ENCODE results near the gene THSD7B.

DNA sequence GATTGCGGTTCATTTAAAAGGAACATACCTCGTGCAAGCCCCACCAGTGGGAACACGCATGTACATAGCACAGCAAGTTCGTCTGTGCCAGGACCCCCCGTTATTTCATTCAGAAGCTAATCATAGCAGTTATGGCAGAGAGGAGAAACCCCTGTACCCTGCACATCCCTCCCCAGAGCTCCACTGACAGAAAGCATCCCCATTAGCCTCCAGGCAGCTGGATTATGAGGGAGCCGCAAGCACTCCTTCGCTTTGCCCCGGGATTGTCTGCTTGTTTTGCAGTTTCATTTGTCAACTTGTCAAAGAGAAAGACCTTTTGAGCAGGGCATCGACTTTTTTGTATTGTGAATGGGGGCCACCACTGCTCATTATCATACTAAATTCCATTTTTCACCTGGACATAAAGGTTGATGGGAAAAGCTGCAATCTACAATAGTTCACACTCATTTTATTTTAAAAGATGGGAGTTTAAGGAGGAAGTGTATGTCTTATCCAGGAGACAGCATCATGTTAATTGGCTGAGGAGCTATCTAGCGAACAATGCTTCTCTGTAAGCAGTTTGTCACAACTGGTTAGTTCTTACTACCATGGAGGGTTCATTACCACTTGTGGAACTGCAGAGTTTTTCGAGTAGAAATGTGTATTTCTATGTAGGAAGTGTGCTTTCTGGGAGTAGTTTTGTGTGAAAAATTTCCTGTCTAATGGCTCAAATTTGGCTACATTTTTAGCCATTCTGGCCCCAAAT is 255.3 kb downstream of the THSD7B start:
- TF ChIP-seq GATA2 (IDR thresholded peaks at IDR 0.05; ENCODE audit: low read depth, low read length) (no peak), GATA3 (IDR thresholded peaks at IDR 0.05; ENCODE audit: low read depth, low read length) (no peak)
